BLaER1 (cell line): ENCODE data around the gene RPL35A.

Source experiments
- H3K27ac ChIP-seq: shearing (Covaris generic); formaldehyde crosslinking; 2 replicates; pipeline ENCODE4 v1.8.1; 2022
- H3K27me3 ChIP-seq: shearing (Covaris generic); formaldehyde crosslinking; 2 replicates; pipeline ENCODE4 v1.8.1; 2022
- H3K36me3 ChIP-seq: shearing (Covaris generic); formaldehyde crosslinking; 2 replicates; pipeline ENCODE4 v1.8.1; 2022
- H3K4me1 ChIP-seq: shearing (Covaris generic); formaldehyde crosslinking; 2 replicates; pipeline ENCODE4 v1.8.1; 2022
- H3K4me2 ChIP-seq: shearing (Covaris generic); formaldehyde crosslinking; 2 replicates; pipeline ENCODE4 v1.8.1; 2022
- H3K4me3 ChIP-seq: shearing (Covaris generic); formaldehyde crosslinking; 2 replicates; pipeline ENCODE4 v1.8.1; 2022
- H3K9ac ChIP-seq: shearing (Covaris generic); formaldehyde crosslinking; 2 replicates; pipeline ENCODE4 v1.8.1; 2022
- H3K9me3 ChIP-seq: shearing (Covaris generic); formaldehyde crosslinking; 2 replicates; pipeline ENCODE4 v1.8.1; 2022
- H4K20me1 ChIP-seq: shearing (Covaris generic); formaldehyde crosslinking; 2 replicates; pipeline ENCODE4 v1.8.1; 2022
- Cebpa-rat ChIP-seq: shearing (Covaris generic); IDR thresholded peaks from 2 replicates; pipeline ENCODE4 v1.8.1; 2022

The RPL35A gene

DNA sequence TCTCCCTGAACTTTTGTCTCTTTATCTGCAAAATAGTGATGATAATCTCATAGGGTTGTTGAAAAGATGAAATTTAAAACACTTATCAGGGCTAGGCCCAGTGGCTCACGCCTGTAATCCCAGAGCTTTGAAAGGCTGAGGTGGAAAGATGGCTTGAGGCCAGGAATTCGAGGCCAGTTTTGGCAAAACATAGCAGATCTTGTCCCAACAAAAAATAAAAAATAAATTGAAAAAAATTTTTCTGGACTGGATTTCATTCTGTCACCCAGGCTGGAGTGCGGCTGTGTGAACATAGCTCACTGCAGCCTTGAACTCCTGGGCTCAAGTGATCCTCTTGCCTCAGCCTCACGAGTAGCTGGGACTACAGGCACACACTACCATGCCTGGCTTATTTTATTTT is 39.7 kb downstream of the RPL35A start:
- Histone ChIP-seq H3K4me1 (no peaks in the 10 kb centered on the region), H3K9ac (no peak overlapping the region), H3K36me3 (no peaks in the 10 kb centered on the region; the same call in 1 of the 2 replicates), H3K27ac (no peak overlapping the region), H3K27me3 (no peaks in the 10 kb centered on the region), H3K4me2 (no peak overlapping the region), H4K20me1 (no peaks in the 10 kb centered on the region), H3K9me3 (no peaks in the 10 kb centered on the region), H3K4me3 (no peak overlapping the region)
- no peak for TF ChIP-seq Cebpa-rat

DNA sequence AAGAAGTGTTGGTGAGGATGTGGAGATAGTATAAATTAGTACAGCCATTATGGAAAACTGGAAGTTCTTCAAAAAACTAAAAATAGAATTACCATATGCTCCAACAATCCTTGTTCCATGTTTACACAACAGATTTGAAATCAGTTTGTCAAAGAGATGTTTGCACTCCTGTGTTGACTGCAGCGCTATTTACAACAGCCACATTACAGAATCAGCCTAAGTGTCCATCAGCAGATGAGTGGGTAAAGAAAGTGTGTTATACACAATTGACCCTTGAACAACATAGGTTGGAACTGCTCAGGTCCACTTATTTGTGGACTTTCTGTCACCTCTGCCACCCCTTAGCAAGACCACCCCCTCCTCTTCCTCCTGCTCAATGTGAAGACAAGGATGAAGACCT is 44.7 kb downstream of the RPL35A start:
- Histone ChIP-seq H3K36me3 (no peaks in the 10 kb centered on the region; the same call in 1 of the 2 replicates), H4K20me1 (no peaks in the 10 kb centered on the region), H3K9ac (no peak overlapping the region), H3K4me1 (0 out of 2 replicates have a peak, but pooled peaks cover 6% of the 10 kb centered on the region), H3K4me2 (no peak overlapping the region), H3K4me3 (no peak overlapping the region), H3K27me3 (no peaks in the 10 kb centered on the region), H3K9me3 (no peaks in the 10 kb centered on the region), H3K27ac (no peak overlapping the region)
- no peak for TF ChIP-seq Cebpa-rat

DNA sequence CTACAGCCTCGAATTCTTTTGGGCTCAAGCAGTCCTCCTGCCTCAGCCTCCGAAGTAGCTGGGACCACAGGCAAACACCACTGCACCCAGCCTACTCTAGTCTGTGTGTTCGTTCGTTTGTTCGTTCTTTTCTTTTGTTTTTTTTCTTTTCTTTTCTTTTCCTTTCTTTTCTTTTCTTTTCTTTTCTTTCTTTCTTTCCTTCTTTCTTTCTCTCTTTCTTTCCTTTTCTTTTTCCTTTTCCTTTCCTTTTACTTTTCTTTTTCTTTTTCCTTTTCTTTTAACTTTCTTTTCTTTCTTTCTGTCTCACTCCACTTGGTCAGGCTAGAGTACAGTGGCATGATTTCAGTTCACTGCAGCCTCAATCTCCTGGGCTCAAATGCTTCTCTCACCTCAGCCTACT is 46.9 kb downstream of the RPL35A start:
- H4K20me1 ChIP-seq, result no peaks in the 10 kb centered on the region
- no peaks in the 10 kb centered on the region for H3K36me3 ChIP-seq
- no peak overlapping the region for H3K9ac ChIP-seq
- no peak for TF ChIP-seq Cebpa-rat
- H3K4me2 ChIP-seq, result no peak overlapping the region
- H3K27me3 ChIP-seq, result no peaks in the 10 kb centered on the region
- H3K27ac ChIP-seq, result no peak overlapping the region
- H3K4me3 ChIP-seq, result no peak overlapping the region
- no peaks in the 10 kb centered on the region for H3K9me3 ChIP-seq
- 0 out of 2 replicates have a peak, but pooled peaks cover 6% of the 10 kb centered on the region for H3K4me1 ChIP-seq

DNA sequence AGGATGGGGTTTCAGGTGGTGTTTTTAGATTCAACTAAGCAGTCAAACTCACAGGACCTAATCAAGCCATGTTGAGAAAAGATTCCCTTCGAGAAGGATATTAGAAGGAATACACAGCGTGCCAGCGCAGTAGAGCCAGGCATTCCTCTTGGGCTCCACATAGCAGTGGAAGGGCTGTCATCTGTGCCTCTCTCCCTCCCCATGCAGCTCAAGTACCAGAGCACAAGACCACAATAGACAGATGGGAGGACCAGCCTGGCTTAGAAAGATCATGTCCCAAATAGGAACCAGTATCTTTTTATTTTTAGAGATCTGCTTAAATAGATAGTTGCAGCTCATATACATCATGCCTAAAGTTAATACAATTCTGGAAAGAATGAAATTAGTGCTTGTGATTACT is 47.9 kb downstream of the RPL35A start:
- Histone ChIP-seq H3K27me3 (no peaks in the 10 kb centered on the region), H3K4me3 (no peak overlapping the region), H3K9me3 (no peaks in the 10 kb centered on the region), H3K36me3 (no peaks in the 10 kb centered on the region), H3K9ac (no peak overlapping the region), H4K20me1 (no peaks in the 10 kb centered on the region), H3K4me1 (0 out of 2 replicates have a peak, but pooled peaks cover 6% of the 10 kb centered on the region), H3K4me2 (no peak overlapping the region), H3K27ac (no peak overlapping the region)
- no peak for TF ChIP-seq Cebpa-rat
